HepG2 (cell line): Measurements from ENCODE around the gene TBKBP1. TPM values are rescaled to one million over a fixed set of nuclear protein-coding genes. Genes with fewer than 3 reads are reported as not detected.

Experiments
- ARID4A ChIP-seq: sonication (generic); formaldehyde crosslinking; IDR thresholded peaks from 2 replicates; pipeline ENCODE4 v1.5.0; 2020; ENCODE audit warnings: mild to moderate bottlenecking, missing genetic modification reagents, borderline replicate concordance
- KDM5B ChIP-seq: sonication (generic); formaldehyde crosslinking; IDR thresholded peaks from 2 replicates; pipeline ENCODE4 v1.4.0; 2020; ENCODE audit warnings: missing genetic modification reagents, mild to moderate bottlenecking, borderline replicate concordance
- RBFOX2 ChIP-seq: fragments of 200-400 bp; formaldehyde crosslinking; IDR thresholded peaks from 2 replicates; pipeline ENCODE4 v1.6.1; 2017; ENCODE audit warnings: low read depth, mild to moderate bottlenecking, low read length
- ZNF281 ChIP-seq: sonication (generic); formaldehyde crosslinking; IDR thresholded peaks from 2 replicates; pipeline ENCODE4 v1.4.0; 2020; ENCODE audit warnings: missing genetic modification reagents, borderline replicate concordance
- polyA plus RNA-seq, 8 experiments: library from polyadenylated mRNA; depleted of rRNA in 3 of 8; stranded (reverse) in 7 of 8; unstranded in 1 of 8; fragments of >200 nt; fragmentation: Illumina TruSeq in 4 of 8; extraction: Trizol in 4 of 8; gene quantifications; 2 replicates each; pipeline versions ENCODE4 v1.2.1 to v1.2.3, GENCODE V29; 2011 to 2016; ENCODE audit warnings: low read depth in 4 of 8, missing spikeins in 1 of 8, mixed read lengths in 1 of 8; ENCODE audit not compliant: insufficient read depth in 1 of 8
- total RNA-seq, 5 experiments: library from RNA; depleted of rRNA; stranded (reverse); fragments of >200 nt; fragmentation: Illumina TruSeq; extraction: Trizol; gene quantifications; 2 replicates each; pipeline ENCODE4 v1.2.3, GENCODE V29; 2016; ENCODE audit warnings: low read depth in 1 of 5

The TBKBP1 gene
- total and polyA plus RNA-seq, 2 of the 13 experiments (the other 11 are each of a cell fraction or from before 2014, with no cell fraction given): 2.6 to 7.0 TPM

DNA sequence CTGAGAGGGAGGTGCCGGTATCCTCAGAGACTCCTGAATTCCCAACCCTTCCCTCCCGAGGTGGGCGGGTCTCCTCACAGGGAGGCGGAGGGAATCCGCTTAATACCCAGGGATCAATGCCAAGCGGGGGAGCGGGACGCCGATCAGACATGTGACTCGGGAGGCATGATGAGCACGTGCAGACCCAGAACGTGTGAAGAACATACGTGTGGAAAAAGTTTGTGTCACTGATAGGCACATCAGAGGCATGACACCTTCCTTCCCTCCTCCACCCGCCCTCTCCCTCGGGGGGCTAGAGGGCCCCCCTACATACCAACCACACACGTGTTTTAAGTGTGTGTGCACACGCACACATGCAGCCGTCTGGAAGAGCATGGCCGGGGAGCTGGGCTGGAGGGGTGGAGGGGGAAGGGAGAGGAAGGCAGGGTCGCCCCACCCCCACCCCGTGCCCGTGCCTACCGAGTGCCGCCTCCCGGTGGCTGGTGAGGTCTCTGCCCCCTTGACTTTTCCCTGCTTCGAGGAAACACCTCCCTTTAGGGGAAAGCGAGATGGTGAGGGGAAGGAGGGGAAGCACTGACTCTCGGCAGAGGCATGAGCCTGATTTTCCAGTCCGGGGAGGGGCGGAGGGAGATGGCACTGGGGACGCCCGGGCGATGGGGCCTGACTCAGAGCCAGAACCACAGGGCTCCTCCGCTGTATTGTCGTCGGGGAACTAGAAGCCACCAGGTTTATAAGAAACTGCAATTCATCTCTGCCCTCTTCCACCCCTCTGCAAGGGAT is 27.0 kb downstream of the TBKBP1 start (continued):
- 0 out of 2 replicates have a peak, but pooled peaks have one; percentile 29 for TF ChIP-seq ARID4A
- 0 out of 2 replicates have a peak, but pooled peaks have one; percentile 51 for TF ChIP-seq KDM5B (CRISPR knock-in tag)
- peak; percentile 68; the same call in 1 of the 2 replicates for TF ChIP-seq ZNF281 (CRISPR knock-in tag)
- no peak for TF ChIP-seq RBFOX2
